H1 (cell line): Measurements from ENCODE around the gene ABCA13. TPM values are rescaled to one million over a fixed set of nuclear protein-coding genes. Genes with fewer than 3 reads are reported as not detected.
A peak's percentile ranks its signal among the peaks of the same experiment; 100 is the strongest.

Source experiments
- CTCF ChIA-PET: fragments of 300-600 bp; sonication (Branson Sonifier 250); formaldehyde crosslinking; loops from one replicate; lab custom pipeline; 2021; ENCODE audit not compliant: partially characterized antibody; lab: Charles Lee
- POLR2A ChIA-PET: fragments of 300-600 bp; sonication (Branson Sonifier 250); formaldehyde crosslinking; loops from one replicate; lab custom pipeline; 2021; ENCODE audit warnings: inconsistent platforms; ENCODE audit not compliant: partially characterized antibody; lab: Charles Lee
- DNase-seq, 2 experiments: peaks; one replicate each; pipeline versions ENCODE4 v3.0.0 to v3.0.0-alpha.2; 2010 to 2022; ENCODE audit warnings: low spot score in 2 of 2, low read depth in 1 of 2, mixed read lengths in 1 of 2
- FAIRE-seq: peaks from 2 replicates; lab custom pipeline; 2011; peaks lifted over from hg19 to GRCh38; lab: Jason Lieb, UNC
- H2AFZ ChIP-seq: 2 replicates; pipeline ENCODE4 v1.8.1; 2012; ENCODE audit warnings: low read length, inconsistent platforms
- H2AK5ac ChIP-seq: 2 replicates; pipeline ENCODE4 v1.6.1; 2013; ENCODE audit warnings: low read depth, low read length
- H2BK120ac ChIP-seq: replicated peaks from 2 replicates; pipeline ENCODE3; 2013; ENCODE audit warnings: low read depth, low read length, inconsistent platforms
- H2BK12ac ChIP-seq: 2 replicates; pipeline ENCODE4 v1.6.1; 2013; ENCODE audit warnings: low read depth, low read length
- H2BK15ac ChIP-seq: 2 replicates; pipeline ENCODE4 v1.6.1; 2013; ENCODE audit warnings: low read length
- H2BK20ac ChIP-seq: 2 replicates; pipeline ENCODE4 v1.6.1; 2013; ENCODE audit warnings: low read length
- H2BK5ac ChIP-seq: 2 replicates; pipeline ENCODE4 v1.6.1; 2013; ENCODE audit warnings: low read depth, low read length
- H3K14ac ChIP-seq: 2 replicates; pipeline ENCODE4 v1.6.1; 2013; ENCODE audit warnings: inconsistent platforms; ENCODE audit not compliant: insufficient read length
- H3K18ac ChIP-seq: 2 replicates; pipeline ENCODE4 v1.6.1; 2013; ENCODE audit warnings: low read length; ENCODE audit errors: extremely low read depth
- H3K23ac ChIP-seq: 2 replicates; pipeline ENCODE4 v1.6.1; 2013; ENCODE audit warnings: inconsistent platforms; ENCODE audit not compliant: insufficient read length
- H3K23me2 ChIP-seq: 2 replicates; pipeline ENCODE4 v1.6.1; 2013; ENCODE audit warnings: low read depth, low read length
- H3K27ac ChIP-seq: 2 replicates; pipeline ENCODE4 v1.6.1; 2011; ENCODE audit warnings: low read depth, low read length, inconsistent platforms
- H3K27me3 ChIP-seq, 4 experiments: replicated peaks in 1 of 4; 1 replicate in 1 of 4; 2 replicates in 3 of 4; pipeline versions ENCODE4 v1.6.1 to v1.8.1; 2011 to 2013; ENCODE audit warnings: low read length in 3 of 4, mild to moderate bottlenecking in 3 of 4, inconsistent platforms in 2 of 4, mixed read lengths in 2 of 4, moderate library complexity in 1 of 4; ENCODE audit not compliant: control insufficient read depth in 3 of 4, insufficient read depth in 3 of 4; ENCODE audit errors: extremely low read depth in 1 of 4
- H3K36me3 ChIP-seq, 4 experiments: 2 replicates each; pipeline versions ENCODE4 v1.6.1 to v1.8.1; 2011 to 2013; ENCODE audit warnings: mild to moderate bottlenecking in 4 of 4, low read length in 3 of 4, moderate library complexity in 2 of 4, control low read depth in 1 of 4, inconsistent platforms in 1 of 4; ENCODE audit not compliant: insufficient read depth in 4 of 4, control insufficient read depth in 2 of 4
- H3K4ac ChIP-seq: replicated peaks from 2 replicates; pipeline ENCODE3; 2013; ENCODE audit warnings: low read length, low read depth, mixed read lengths, inconsistent platforms; ENCODE audit not compliant: insufficient read length
- H3K4me1 ChIP-seq, 4 experiments: replicated peaks in 1 of 4; 1 replicate in 1 of 4; 2 replicates in 3 of 4; pipeline versions ENCODE4 v1.6.1 to v1.8.1; 2011 to 2013; ENCODE audit warnings: low read length in 3 of 4, inconsistent platforms in 2 of 4, mixed read lengths in 1 of 4; ENCODE audit not compliant: insufficient read depth in 4 of 4, control insufficient read depth in 3 of 4
- H3K4me2 ChIP-seq, 2 experiments: 2 replicates each; pipeline versions ENCODE4 v1.6.1 to v1.8.1; 2011 to 2013; ENCODE audit warnings: low read depth in 2 of 2, low read length in 2 of 2, control low read depth in 1 of 2, inconsistent platforms in 1 of 2, mild to moderate bottlenecking in 1 of 2; ENCODE audit not compliant: insufficient read depth in 1 of 2
- H3K4me3 ChIP-seq, 4 experiments: fragments of 200-600, 300-600 bp in 1 of 4; sonication (generic), shearing (Covaris generic), sonication (Bioruptor Twin) in 1 of 4; 2 replicates each; pipeline versions ENCODE4 v1.5.1 to v1.8.1; 2011 to 2016; ENCODE audit warnings: low read length in 4 of 4, low read depth in 3 of 4, control low read depth in 2 of 4, inconsistent platforms in 2 of 4, mild to moderate bottlenecking in 2 of 4, mixed read lengths in 1 of 4, moderate library complexity in 1 of 4; ENCODE audit not compliant: insufficient read depth in 2 of 4; ENCODE audit errors: extremely low read depth in 1 of 4
- H3K56ac ChIP-seq: replicated peaks from 2 replicates; pipeline ENCODE3; 2013; ENCODE audit warnings: low read depth, mild to moderate bottlenecking, mixed read lengths, low read length, inconsistent platforms; ENCODE audit not compliant: insufficient read length
- H3K79me1 ChIP-seq: 2 replicates; pipeline ENCODE4 v1.6.1; 2013; ENCODE audit warnings: low read depth, low read length, control low read depth
- H3K79me2 ChIP-seq, 2 experiments: 2 replicates each; pipeline versions ENCODE4 v1.6.1 to v1.8.1; 2012 to 2013; ENCODE audit warnings: low read length in 2 of 2, mild to moderate bottlenecking in 2 of 2, inconsistent platforms in 1 of 2; ENCODE audit not compliant: insufficient read depth in 2 of 2, control insufficient read depth in 1 of 2
- H3K9ac ChIP-seq, 4 experiments: replicated peaks in 1 of 4; 1 replicate in 1 of 4; 2 replicates in 3 of 4; pipeline versions ENCODE4 v1.6.1 to v1.8.1; 2011 to 2013; ENCODE audit warnings: low read depth in 3 of 4, low read length in 3 of 4, control low read depth in 2 of 4, mild to moderate bottlenecking in 2 of 4, moderate library complexity in 2 of 4, inconsistent platforms in 1 of 4; ENCODE audit errors: extremely low read depth in 1 of 4
- H3K9me3 ChIP-seq, 2 experiments: 2 replicates each; pipeline versions ENCODE4 v1.6.1 to v1.8.1; 2012 to 2013; ENCODE audit warnings: mild to moderate bottlenecking in 2 of 2, moderate library complexity in 2 of 2, control low read depth in 1 of 2, inconsistent platforms in 1 of 2, low read depth in 1 of 2, low read length in 1 of 2, mixed read lengths in 1 of 2; ENCODE audit not compliant: insufficient read depth in 2 of 2
- H4K20me1 ChIP-seq, 2 experiments: replicated peaks in 1 of 2; 2 replicates each; pipeline versions ENCODE3 to v1.8.1; 2011 to 2013; ENCODE audit warnings: inconsistent platforms in 2 of 2, low read length in 2 of 2, mild to moderate bottlenecking in 1 of 2; ENCODE audit not compliant: insufficient read depth in 2 of 2, control insufficient read depth in 1 of 2
- H4K5ac ChIP-seq: 2 replicates; pipeline ENCODE4 v1.6.1; 2013; ENCODE audit warnings: low read length, low read depth, mixed read lengths, inconsistent platforms; ENCODE audit not compliant: insufficient read length
- H4K8ac ChIP-seq: 2 replicates; pipeline ENCODE4 v1.8.0; 2013; ENCODE audit warnings: mild to moderate bottlenecking, moderate library complexity, low read length, inconsistent platforms; ENCODE audit not compliant: insufficient read depth; ENCODE audit errors: extremely low read depth
- H4K91ac ChIP-seq: replicated peaks from 2 replicates; pipeline ENCODE3; 2013; ENCODE audit warnings: low read length, mixed read lengths, inconsistent platforms; ENCODE audit not compliant: insufficient read length
- CEBPB ChIP-seq: IDR thresholded peaks from 2 replicates; pipeline ENCODE4 v1.6.1; 2012; ENCODE audit warnings: low read depth, low read length
- RAD21 ChIP-seq, 2 experiments: IDR thresholded peaks in 1 of 2; conservative IDR thresholded peaks in 1 of 2; 2 replicates each; pipeline ENCODE4 v1.6.1; 2011; ENCODE audit warnings: low read depth in 2 of 2, low read length in 2 of 2, improper control_type of control experiment in 1 of 2, inconsistent platforms in 1 of 2, mild to moderate bottlenecking in 1 of 2, moderate library complexity in 1 of 2
- SP4 ChIP-seq: IDR thresholded peaks from 2 replicates; pipeline ENCODE4 v1.6.1; 2012; ENCODE audit warnings: low read length, inconsistent platforms
- YY1 ChIP-seq: IDR thresholded peaks from 2 replicates; pipeline ENCODE4 v1.6.1; 2011; ENCODE audit warnings: low read depth, mild to moderate bottlenecking, low read length
- WGBS, 2 experiments: shearing (Covaris generic) in 1 of 2; methylation state at CpG; one replicate each; pipeline versions ENCODE4 v1.1.6 to v1.1.7; 2013 to 2015; ENCODE audit warnings: low lambda C conversion rate in 2 of 2, mixed read lengths in 2 of 2, inconsistent platforms in 1 of 2, low coverage in 1 of 2, missing lambda C conversion rate in 1 of 2; ENCODE audit not compliant: insufficient replicate concordance in 2 of 2, insufficient coverage in 1 of 2, insufficient read length in 1 of 2; ENCODE audit errors: extremely low coverage in 1 of 2, missing lambda C conversion rate in 1 of 2; 5-methylcytosine and 5-hydroxymethylcytosine counted together
- polyA plus RNA-seq, 7 experiments: library from polyadenylated mRNA; depleted of rRNA in 3 of 7; stranded (reverse) in 5 of 7; unstranded in 2 of 7; fragments of >200 nt in 5 of 7; fragments of 200-250 nt in 2 of 7; gene quantifications; 1 replicate in 5 of 7; 2 replicates in 1 of 7; 4 replicates in 1 of 7; pipeline versions ENCODE4 v1.2.1 to v1.2.3, GENCODE V29; 2011 to 2013; ENCODE audit warnings: missing spikeins in 2 of 7, mixed read lengths in 2 of 7
- total RNA-seq: library from RNA; stranded (reverse); fragmentation: NEBNext Ultra II Directional; extraction: Animal tissue kit (Norgen Biotek cat#: 25700); gene quantifications from 2 replicates; pipeline ENCODE4 v1.2.1, GENCODE V29; 2021
- TF ChIP-seq, protein P1 (sequence below), 3 experiments: IDR thresholded peaks; 1 replicate in 2 of 3; 2 replicates in 1 of 3; pipeline versions ENCODE4 v1.5.1 to v1.6.1; 2011; ENCODE audit warnings: low read length in 3 of 3, mild to moderate bottlenecking in 3 of 3, inconsistent platforms in 2 of 3, low read depth in 1 of 3, moderate library complexity in 1 of 3; ENCODE audit not compliant: insufficient read depth in 1 of 3; ENCODE audit errors: control extremely low read depth in 1 of 3

The ABCA13 gene
- total and polyA plus RNA-seq, 2 of the 8 experiments (the other 6 are each of a cell fraction or from before 2014, with no cell fraction given) = 0.07 to 0.09 TPM

DNA sequence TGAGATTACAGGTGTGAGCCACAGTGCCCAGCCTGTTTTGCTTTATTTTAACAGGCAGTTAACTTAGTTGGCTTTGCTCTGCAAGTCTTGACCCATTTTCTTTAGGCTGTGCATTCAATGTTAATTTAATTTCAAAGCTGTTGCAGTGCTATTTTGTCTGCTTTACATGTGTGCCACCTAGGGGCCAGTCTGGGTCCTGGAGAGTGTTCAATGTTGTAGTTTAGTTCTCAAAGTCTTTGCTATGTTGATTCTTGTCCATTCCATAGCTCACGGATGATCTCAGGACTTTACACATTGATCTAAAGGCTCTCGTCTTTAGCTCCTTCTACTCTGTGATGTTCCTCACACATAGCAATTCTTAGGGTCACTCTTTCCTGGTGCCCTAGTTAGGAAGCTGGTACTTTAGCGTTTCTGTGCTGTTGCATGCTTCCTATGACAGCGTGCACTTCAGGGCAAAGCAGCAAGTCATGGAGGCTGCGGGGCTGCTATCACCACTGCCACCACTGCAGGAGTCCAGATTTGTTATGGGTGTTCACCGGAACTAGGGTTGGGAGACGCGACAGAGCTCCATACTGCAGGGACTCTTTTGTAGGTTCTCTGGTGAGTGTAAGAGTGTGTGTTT, 16.4 kb upstream of the ABCA13 start:
- H2AFZ ChIP-seq = 0 out of 2 replicates have a peak overlapping the region, but pooled peaks have one; percentile 80
- no peaks in the 10 kb centered on the region for H3K79me1 ChIP-seq
- POLR2A ChIA-PET = interaction anchor here (0.9 kb wide), 1 partner anchor 66 kb away, joined by 4 read pairs; the partner anchor contains the start of gene UPP1
- H3K79me2 ChIP-seq = no peaks in the 10 kb centered on the region
- 0 out of 4 replicates have a peak, but pooled peaks cover 0 to 2% of the 10 kb centered on the region in 2 experiments for H3K9me3 ChIP-seq
- H2BK15ac ChIP-seq = no peak overlapping the region
- no peaks in the 10 kb centered on the region for H3K27me3 ChIP-seq
- H2BK12ac ChIP-seq = no peak overlapping the region; the same call in 1 of the 2 replicates
- no peaks in the 10 kb centered on the region for H3K36me3 ChIP-seq
- no peaks in the 10 kb centered on the region for H3K23me2 ChIP-seq
- no peak overlapping the region for H3K56ac ChIP-seq
- H3K23ac ChIP-seq = no peak overlapping the region
- no peak overlapping the region for H3K14ac ChIP-seq
- H3K27ac ChIP-seq = no peak overlapping the region
- H2BK120ac ChIP-seq = no peak overlapping the region
- 0 out of 2 replicates have a peak overlapping the region, but pooled peaks have one; percentile 10 for H2BK20ac ChIP-seq
- no peak overlapping the region for H3K4ac ChIP-seq
- no peak overlapping the region for H3K4me3 ChIP-seq
- 94% methylated on average over 8 of the region's 8 CpGs; no CpG with 5 or more reads in 1 of the 2 experiments for WGBS, 2 experiments
- H3K9ac ChIP-seq = no peak overlapping the region
- H4K5ac ChIP-seq = no peak overlapping the region
- H4K91ac ChIP-seq = peak overlapping the region; percentile 70
- H2BK5ac ChIP-seq = no peak overlapping the region
- no peak overlapping the region for H4K8ac ChIP-seq
- peak; percentile 45 for FAIRE-seq
- TF ChIP-seq YY1 = no peak
- TF ChIP-seq, protein P1, sequence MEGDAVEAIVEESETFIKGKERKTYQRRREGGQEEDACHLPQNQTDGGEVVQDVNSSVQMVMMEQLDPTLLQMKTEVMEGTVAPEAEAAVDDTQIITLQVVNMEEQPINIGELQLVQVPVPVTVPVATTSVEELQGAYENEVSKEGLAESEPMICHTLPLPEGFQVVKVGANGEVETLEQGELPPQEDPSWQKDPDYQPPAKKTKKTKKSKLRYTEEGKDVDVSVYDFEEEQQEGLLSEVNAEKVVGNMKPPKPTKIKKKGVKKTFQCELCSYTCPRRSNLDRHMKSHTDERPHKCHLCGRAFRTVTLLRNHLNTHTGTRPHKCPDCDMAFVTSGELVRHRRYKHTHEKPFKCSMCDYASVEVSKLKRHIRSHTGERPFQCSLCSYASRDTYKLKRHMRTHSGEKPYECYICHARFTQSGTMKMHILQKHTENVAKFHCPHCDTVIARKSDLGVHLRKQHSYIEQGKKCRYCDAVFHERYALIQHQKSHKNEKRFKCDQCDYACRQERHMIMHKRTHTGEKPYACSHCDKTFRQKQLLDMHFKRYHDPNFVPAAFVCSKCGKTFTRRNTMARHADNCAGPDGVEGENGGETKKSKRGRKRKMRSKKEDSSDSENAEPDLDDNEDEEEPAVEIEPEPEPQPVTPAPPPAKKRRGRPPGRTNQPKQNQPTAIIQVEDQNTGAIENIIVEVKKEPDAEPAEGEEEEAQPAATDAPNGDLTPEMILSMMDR (IDR thresholded peaks at IDR 0.05; ENCODE audit: control extremely low read depth in 1 of 3, insufficient read depth in 1 of 3, low read depth in 1 of 3, low read length in 3 of 3) = peak in 2 of 3 experiments; percentile 63 to 66; a peak in 3 of 4 replicates
- TF ChIP-seq SP4 = no peak
- peak; percentile 75 to 81 for TF ChIP-seq RAD21 (IDR thresholded peaks at IDR 0.05 in 1 of 2, conservative IDR thresholded peaks at IDR 0.05 in 1 of 2; ENCODE audit: low read depth in 2 of 2, low read length in 2 of 2)
- no peak for TF ChIP-seq CEBPB
- H2AK5ac ChIP-seq = no peak overlapping the region
- no peak overlapping the region for H3K4me2 ChIP-seq
- CTCF ChIA-PET = interaction anchor here (0.7 to 3.9 kb wide), 28 partner anchors 8 to 403 kb away, joined by 3 to 26 read pairs (median 4); no protein-coding TSS in a partner anchor
- DNase-seq = no peak
- no peaks in the 10 kb centered on the region for H3K4me1 ChIP-seq
- H4K20me1 ChIP-seq = no peaks in the 10 kb centered on the region
- H3K18ac ChIP-seq = no peak overlapping the region
